Measurements from ENCODE around the gene PTPN14.

The PTPN14 gene

GRCh38 chr1:214453109-214453722 is 98.2 kb downstream of the PTPN14 start:
- no peak for DNase-seq (ENCODE audit: low spot score)

GRCh38 chr1:214452152-214452784 is 99.1 kb downstream of the PTPN14 start:
- no peak for DNase-seq (ENCODE audit: low spot score)

- DNase-seq (ENCODE audit: low spot score), result no peak
Observed at GRCh38 chr1:214451596-214451995, 99.8 kb downstream of the PTPN14 start.

- DNase-seq (ENCODE audit: low spot score), result no peak
Observed at GRCh38 chr1:214449371-214449770, 102.0 kb downstream of the PTPN14 start.

GRCh38 chr1:214448536-214448935 is 102.9 kb downstream of the PTPN14 start:
- no peak for DNase-seq (ENCODE audit: low spot score)

- no peak for DNase-seq (ENCODE audit: low spot score)
Observed at GRCh38 chr1:214447557-214447871, 103.9 kb downstream of the PTPN14 start.

GRCh38 chr1:214446772-214447556 is 104.4 kb downstream of the PTPN14 start:
- DNase-seq (ENCODE audit: low spot score), result no peak

GRCh38 chr1:214445831-214446614 is 105.4 kb downstream of the PTPN14 start:
- no peak for DNase-seq (ENCODE audit: low spot score)

- DNase-seq (ENCODE audit: low spot score), result no peak
Observed at GRCh38 chr1:214445199-214445598, 106.2 kb downstream of the PTPN14 start.

GRCh38 chr1:214444182-214444939 is 107.0 kb downstream of the PTPN14 start:
- no peak for DNase-seq (ENCODE audit: low spot score)

GRCh38 chr1:214441119-214441518 is 110.3 kb downstream of the PTPN14 start:
- no peak for DNase-seq (ENCODE audit: low spot score)

GRCh38 chr1:214440219-214440965 is 111.0 kb downstream of the PTPN14 start:
- DNase-seq (ENCODE audit: low spot score), result no peak

- no peak for DNase-seq (ENCODE audit: low spot score)
Observed at GRCh38 chr1:214439352-214440119, 111.9 kb downstream of the PTPN14 start.

- DNase-seq (ENCODE audit: low spot score), result no peak
Observed at GRCh38 chr1:214438530-214438929, 112.9 kb downstream of the PTPN14 start.

GRCh38 chr1:214438075-214438474 is 113.3 kb downstream of the PTPN14 start:
- no peak for DNase-seq (ENCODE audit: low spot score)

GRCh38 chr1:214435867-214436266 is 115.5 kb downstream of the PTPN14 start:
- DNase-seq (ENCODE audit: low spot score), result no peak

GRCh38 chr1:214432245-214432644 is 119.2 kb downstream of the PTPN14 start:
- DNase-seq (ENCODE audit: low spot score), result no peak

GRCh38 chr1:214429951-214430770 is 121.2 kb downstream of the PTPN14 start:
- DNase-seq (ENCODE audit: low spot score), result no peak

GRCh38 chr1:214427871-214428277 is 123.5 kb downstream of the PTPN14 start:
- no peak for DNase-seq (ENCODE audit: low spot score)
